Umbilical cord (tissue), 2 donors: Measurements from ENCODE around the gene TEX11. TPM values are rescaled to one million over a fixed set of nuclear protein-coding genes. Genes with fewer than 3 reads are reported as not detected.
"Not testable (repeated sequence)": the region's sequence is repeated elsewhere in the genome, so short reads cannot be mapped to it uniquely, and the experiment has no call there.

Source experiments
- DNase-seq: peaks from one replicate; pipeline ENCODE4 v3.0.0-alpha.2; 2015; ENCODE audit warnings: low spot score
- total RNA-seq: library from RNA; depleted of rRNA; stranded (reverse); fragments of >200 nt; gene quantifications from one replicate; pipeline ENCODE4 v1.2.3, GENCODE V29; 2014; ENCODE audit warnings: low replicate concordance; ENCODE audit not compliant: insufficient read depth

TEX11 gene
- total RNA-seq, 1 donor from 2014 or later = not detected

- no peak for DNase-seq
Observed at GRCh38 chrX:70605352-70605751, 303.2 kb downstream of the TEX11 start.

- DNase-seq = peak; percentile 1
Observed at GRCh38 chrX:70592091-70592490, 316.4 kb downstream of the TEX11 start.

- not testable (repeated sequence) for DNase-seq
Observed at GRCh38 chrX:70587158-70587557, 321.4 kb downstream of the TEX11 start.

GRCh38 chrX:70577442-70577841, 331.1 kb downstream of the TEX11 start:
- DNase-seq = no peak

- not testable (repeated sequence) for DNase-seq
Observed at GRCh38 chrX:70569922-70570576, 338.5 kb downstream of the TEX11 start.

GRCh38 chrX:70554948-70555347, 353.6 kb downstream of the TEX11 start:
- DNase-seq = no peak

GRCh38 chrX:70554523-70554922, 354.0 kb downstream of the TEX11 start:
- no peak for DNase-seq

GRCh38 chrX:70554081-70554480, 354.4 kb downstream of the TEX11 start:
- DNase-seq = peak; percentile 22

- DNase-seq = no peak
Observed at GRCh38 chrX:70553516-70553915, 355.0 kb downstream of the TEX11 start.

- DNase-seq = peak; percentile 70
Observed at GRCh38 chrX:70552130-70552704, 356.3 kb downstream of the TEX11 start.

GRCh38 chrX:70549429-70549828, 359.1 kb downstream of the TEX11 start:
- DNase-seq = no peak

GRCh38 chrX:70535198-70535597, 373.3 kb downstream of the TEX11 start:
- no peak for DNase-seq

GRCh38 chrX:70527610-70528345, 380.7 kb downstream of the TEX11 start:
- DNase-seq = no peak

- DNase-seq = no peak
Observed at GRCh38 chrX:70527053-70527452, 381.5 kb downstream of the TEX11 start.

- no peak for DNase-seq
Observed at GRCh38 chrX:70525733-70526132, 382.8 kb downstream of the TEX11 start.

- DNase-seq = not testable (repeated sequence)
Observed at GRCh38 chrX:70515692-70516091, 392.8 kb downstream of the TEX11 start.

- not testable (repeated sequence) for DNase-seq
Observed at GRCh38 chrX:70515270-70515669, 393.2 kb downstream of the TEX11 start.

GRCh38 chrX:70509078-70509477, 399.4 kb downstream of the TEX11 start:
- DNase-seq = no peak

GRCh38 chrX:70508296-70508911, 400.1 kb downstream of the TEX11 start:
- no peak for DNase-seq

GRCh38 chrX:70505451-70505841, 403.1 kb downstream of the TEX11 start:
- no peak for DNase-seq

GRCh38 chrX:70504772-70505450, 403.6 kb downstream of the TEX11 start:
- DNase-seq = no peak

- no peak for DNase-seq
Observed at GRCh38 chrX:70500826-70501225, 407.7 kb downstream of the TEX11 start.
